ENCODE measurements around the gene OLFM2. TPM values are rescaled to one million over a fixed set of nuclear protein-coding genes. Genes with fewer than 3 reads are reported as not detected.
A peak's percentile ranks its signal among the peaks of the same experiment; 100 is the strongest.
"Not testable (repeated sequence)": the region's sequence is repeated elsewhere in the genome, so short reads cannot be mapped to it uniquely, and the experiment has no call there.

OLFM2 gene
- total RNA-seq, 1 donor from 2014 or later = 5.1 TPM

DNA sequence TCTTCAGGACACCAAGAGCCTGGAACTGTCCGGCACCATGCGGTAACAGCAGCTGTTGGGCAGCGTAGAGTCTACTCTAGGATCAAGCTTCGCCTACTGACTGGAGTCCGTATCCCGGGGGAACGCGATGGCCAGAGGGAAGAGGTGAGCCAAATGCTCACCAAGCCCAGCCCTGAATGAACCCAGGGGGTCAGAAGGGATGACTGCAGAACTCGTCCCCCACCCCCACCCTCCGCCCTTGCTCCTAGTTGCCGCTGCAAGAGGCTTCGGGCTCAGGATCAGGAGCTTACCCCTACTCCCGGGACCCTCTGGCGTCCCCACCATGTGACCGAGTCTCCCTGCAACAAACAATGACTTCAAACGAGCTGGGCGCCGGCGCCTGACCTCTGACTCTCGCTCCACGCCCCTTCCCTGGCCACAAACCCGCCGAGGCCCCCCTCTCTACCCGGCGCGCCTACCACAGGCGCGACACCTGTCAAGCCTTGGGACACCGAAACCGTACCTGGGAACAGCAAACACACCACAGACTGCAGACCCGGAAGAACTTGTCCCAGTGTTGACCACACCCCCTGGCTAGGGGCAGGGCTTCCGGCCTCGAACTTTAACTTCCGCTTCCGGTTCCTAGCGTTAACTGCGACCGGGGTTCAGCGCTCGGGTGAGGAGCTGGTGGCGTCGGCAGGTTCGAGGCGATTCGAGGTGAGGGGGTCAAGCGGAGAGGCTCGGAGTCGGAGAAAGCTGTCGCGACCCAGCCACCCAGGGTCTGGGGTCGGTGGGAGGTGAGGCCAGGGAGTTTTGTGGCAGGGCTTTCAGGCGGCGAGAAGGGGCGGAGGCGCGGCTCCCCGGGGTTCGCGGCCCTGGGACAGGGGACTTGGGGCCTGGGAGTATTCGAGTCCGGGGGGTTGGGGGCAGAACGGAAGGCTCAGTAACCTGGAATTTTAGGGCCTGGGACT lies 108.8 kb downstream of the OLFM2 start, which contains the start of gene UBL5:
TSS of gene UBL5 (plus strand) at position 630 of the 950 bp plus-strand sequence. CDS start 420 bp downstream, outside the sequence.
- ATAC-seq = peak; percentile 98

DNA sequence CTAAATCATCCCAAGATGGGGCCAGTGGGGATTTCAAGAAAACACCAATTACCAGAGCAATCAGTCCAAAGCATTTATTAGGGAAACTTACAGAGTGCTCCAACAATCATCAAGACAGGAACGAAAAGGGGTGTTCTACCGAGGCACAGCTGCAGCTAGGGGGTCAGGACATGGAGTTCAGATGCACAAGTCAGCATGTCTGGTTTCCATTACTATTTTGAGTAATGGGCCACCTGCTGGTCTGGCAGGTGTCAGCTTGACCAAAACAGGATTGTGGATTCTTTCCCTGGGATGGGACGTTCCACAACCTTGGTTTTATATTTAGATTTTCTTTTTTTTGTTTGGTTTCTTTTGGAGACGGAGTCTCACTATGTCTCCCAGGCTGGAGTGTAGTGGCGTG lies 112.5 kb downstream of the OLFM2 start:
- ATAC-seq = no peak

DNA sequence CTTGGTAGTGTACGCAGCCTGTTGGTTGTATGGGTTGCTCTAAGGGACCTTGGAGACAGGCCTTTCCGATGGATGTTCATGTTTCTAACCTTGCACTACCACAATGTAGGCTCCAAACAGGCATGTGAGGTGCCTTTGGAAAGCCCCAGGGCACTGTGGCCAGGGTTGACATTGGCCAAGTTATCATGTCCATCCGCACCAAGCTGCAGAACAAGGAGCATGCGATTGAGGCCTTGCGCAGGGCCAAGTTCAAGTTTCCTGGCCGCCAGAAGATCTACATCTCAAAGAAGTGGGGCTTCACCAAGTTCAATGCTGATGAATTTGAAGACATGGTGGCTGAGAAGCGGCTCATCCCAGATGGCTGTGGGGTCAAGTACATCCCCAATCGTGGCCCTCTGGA lies 116.3 kb downstream of the OLFM2 start:
- ATAC-seq = not testable (repeated sequence)

DNA sequence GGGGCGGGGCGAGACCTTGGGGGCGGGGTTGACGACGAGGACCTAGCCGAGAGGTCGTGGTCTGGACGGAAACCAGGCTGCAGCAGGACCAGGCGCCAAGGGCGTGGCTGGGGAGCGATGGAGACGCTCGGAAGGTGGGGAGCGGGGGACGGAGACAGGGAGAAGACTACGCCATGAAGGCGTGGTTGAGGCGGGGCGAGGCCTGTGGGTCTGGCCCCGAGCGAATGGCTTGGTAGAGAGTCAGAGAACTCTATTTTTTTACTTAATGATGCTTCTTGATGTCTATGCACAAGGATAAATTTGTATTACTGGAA lies 116.8 kb downstream of the OLFM2 start:
- no peak for ATAC-seq

- ATAC-seq = peak; percentile 96
Measured at GRCh38 chr19:9818734-9819595, 117.3 kb downstream of the OLFM2 start, which contains the start of gene FBXL12. FBXL12 (minus strand) TSS chr19:9819079; CDS start chr19:9818813, 266 bp downstream.

GRCh38 chr19:9818175-9818733 lies 118.1 kb downstream of the OLFM2 start:
- ATAC-seq = peak; percentile 2

DNA sequence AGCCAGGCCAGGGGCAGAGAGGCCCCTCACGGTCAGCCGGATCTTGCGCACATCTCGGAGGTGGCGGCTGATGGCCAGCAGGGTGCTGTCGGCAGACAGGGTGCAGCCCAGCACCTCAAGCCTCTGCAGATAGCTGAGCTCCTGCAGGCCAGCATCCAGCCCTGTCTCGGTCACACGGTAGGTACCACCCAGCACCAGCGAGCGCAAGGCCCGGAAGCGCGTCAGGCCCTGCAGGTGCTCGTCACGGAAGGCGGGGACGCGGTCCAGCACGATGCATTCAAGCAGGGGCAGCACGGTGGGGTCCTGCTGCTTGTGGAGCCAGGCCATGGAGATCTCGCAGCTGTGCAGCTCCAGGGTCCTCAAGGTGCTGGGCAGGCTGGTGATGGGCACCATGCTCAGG lies 125.2 kb downstream of the OLFM2 start:
- peak; percentile 24 for ATAC-seq

GRCh38 chr19:9808855-9809824 lies 127.2 kb downstream of the OLFM2 start:
- ATAC-seq = no peak

DNA sequence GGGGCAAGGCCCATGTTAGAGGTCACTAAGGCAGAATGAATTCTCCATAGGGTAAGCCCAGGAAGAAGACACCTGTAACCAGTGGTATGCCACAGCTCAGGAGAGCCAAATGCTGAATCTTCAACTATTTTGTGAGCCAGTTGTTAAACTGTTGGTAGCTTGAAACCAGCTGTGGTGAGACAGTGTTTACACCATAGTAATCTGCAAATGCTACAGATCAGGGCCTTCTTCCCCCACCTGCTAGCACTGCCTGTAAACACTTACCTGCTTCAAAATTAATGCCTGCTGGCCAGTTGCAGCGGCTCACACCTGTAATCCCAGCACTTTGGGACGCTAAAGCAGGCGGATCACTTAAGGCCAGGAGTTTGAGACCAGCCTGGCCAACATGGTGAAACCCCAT lies 129.5 kb downstream of the OLFM2 start:
- ATAC-seq = no peak

Other genes with a start within 250 kb of the OLFM2 start
- gene ZNF846, start 167.8 kb downstream of the OLFM2 start, total RNA-seq = 13.0 TPM
- 13.2 TPM for gene FBXL12, start 117.4 kb downstream of the OLFM2 start, total RNA-seq
- 297 TPM for gene UBL5, start 108.6 kb downstream of the OLFM2 start, total RNA-seq
- 54.4 TPM for gene PIN1, start 101.2 kb downstream of the OLFM2 start, total RNA-seq
- gene COL5A3, start 74.0 kb upstream of the OLFM2 start, total RNA-seq = 5.6 TPM
- not detected for gene RDH8, start 77.0 kb upstream of the OLFM2 start, total RNA-seq
- gene SHFL, start 149.8 kb upstream of the OLFM2 start, total RNA-seq = 11.1 TPM
- not detected for gene ANGPTL6, start 166.2 kb upstream of the OLFM2 start, total RNA-seq
- 32.3 TPM for gene PPAN, start 169.8 kb upstream of the OLFM2 start, total RNA-seq
- gene P2RY11, start 175.2 kb upstream of the OLFM2 start, total RNA-seq = 4.8 TPM
- 166 TPM for gene EIF3G, start 183.4 kb upstream of the OLFM2 start, total RNA-seq

Data from esophagus mucosa (tissue), 1 donor.